K562 (cell line): ENCODE data around the gene NRP1. TPM values are rescaled to one million over a fixed set of nuclear protein-coding genes. Genes with fewer than 3 reads are reported as not detected.

ENCODE experiments used
- ATAC-seq: fragments of 200-7000 bp; cut with Tn5 transposase; 3 replicates; pipeline ENCODE4 v1.9.1; 2020; ENCODE audit warnings: moderate library complexity
- BruUV-seq: library from RNA; stranded (reverse); fragments of 400-500 nt; replicated peaks from 2 replicates; lab custom pipeline; 2021; lab: Mats Ljungman, UMichigan
- CTCF ChIA-PET: fragments of 300-600 bp; formaldehyde crosslinking; extraction: SDS; loops from one replicate; lab custom pipeline; 2021; ENCODE audit warnings: low intra/inter-chr PET ratio; lab: Yijun Ruan, JAX
- POLR2A ChIA-PET: fragments of 300-600, 350-650 bp; sonication (Branson Sonifier 250); formaldehyde crosslinking; extraction: SDS; loops from one replicate; lab custom pipeline; 2021; ENCODE audit warnings: antibody characterized with exemption, inconsistent platforms; lab: Yijun Ruan, JAX
- DNase-seq, 4 experiments: peaks; one replicate each; pipeline versions ENCODE4 v3.0.0 to v3.0.0-alpha.2; 2011 to 2018; ENCODE audit warnings: low spot score in 3 of 4, mixed read lengths in 3 of 4; ENCODE audit errors: extremely low read depth in 1 of 4
- FAIRE-seq: peaks from 2 replicates; lab custom pipeline; 2011; peaks lifted over from hg19 to GRCh38; lab: Jason Lieb, UNC
- H2AFZ ChIP-seq: 2 replicates; pipeline ENCODE4 v1.6.0; 2011; ENCODE audit warnings: low read depth, low read length, control low read depth, inconsistent platforms
- H3K27ac ChIP-seq: fragments of 200-600 bp; 3 replicates; pipeline ENCODE4 v1.8.0; 2011; ENCODE audit warnings: low read depth, mild to moderate bottlenecking, control low read depth, inconsistent platforms, low read length, moderate library complexity, mixed read lengths; ENCODE audit errors: extremely low read depth
- H3K27me3 ChIP-seq, 2 experiments: fragments of 300-600 bp in 1 of 2; 2 replicates in 1 of 2; 3 replicates in 1 of 2; pipeline versions ENCODE4 v1.6.0 to v1.8.0; 2011; ENCODE audit warnings: inconsistent platforms in 2 of 2, low read length in 2 of 2, mild to moderate bottlenecking in 1 of 2, mixed read lengths in 1 of 2, moderate library complexity in 1 of 2; ENCODE audit not compliant: control insufficient read depth in 2 of 2, insufficient read depth in 2 of 2
- H3K36me3 ChIP-seq: fragments of 300-600 bp; 3 replicates; pipeline ENCODE4 v1.8.0; 2011; ENCODE audit warnings: mild to moderate bottlenecking, low read length, inconsistent platforms; ENCODE audit not compliant: control insufficient read depth, insufficient read depth
- H3K4me1 ChIP-seq, 2 experiments: fragments of 200-600 bp in 1 of 2; replicated peaks in 1 of 2; 2 replicates in 1 of 2; 3 replicates in 1 of 2; pipeline versions ENCODE4 v1.5.1 to v1.8.0; 2011; ENCODE audit warnings: inconsistent platforms in 2 of 2, low read length in 2 of 2, mild to moderate bottlenecking in 1 of 2, mixed read lengths in 1 of 2, moderate library complexity in 1 of 2; ENCODE audit not compliant: control insufficient read depth in 2 of 2, insufficient read depth in 2 of 2
- H3K4me2 ChIP-seq: 2 replicates; pipeline ENCODE4 v1.6.1; 2011; ENCODE audit warnings: low read length, control low read depth, inconsistent platforms, mixed read lengths; ENCODE audit not compliant: insufficient read depth
- H3K4me3 ChIP-seq: fragments of 200-600 bp; sonication (generic), shearing (Covaris generic); 2 replicates; pipeline ENCODE4 v1.5.1; 2016; ENCODE audit warnings: control low read depth, inconsistent platforms
- H3K79me2 ChIP-seq: fragments of 200-600 bp; 3 replicates; pipeline ENCODE4 v1.8.0; 2011; ENCODE audit warnings: low read length, inconsistent platforms; ENCODE audit not compliant: control insufficient read depth, insufficient read depth
- H3K9ac ChIP-seq, 2 experiments: 2 replicates each; pipeline versions ENCODE4 v1.6.0 to v1.6.1; 2011; ENCODE audit warnings: low read depth in 2 of 2, low read length in 2 of 2, control low read depth in 1 of 2, inconsistent platforms in 1 of 2, mild to moderate bottlenecking in 1 of 2, mixed read lengths in 1 of 2; ENCODE audit not compliant: insufficient read depth in 1 of 2
- H3K9me1 ChIP-seq: one replicate; pipeline ENCODE4 v1.6.0; 2011; ENCODE audit warnings: inconsistent platforms, mild to moderate bottlenecking, low read length, moderate library complexity; ENCODE audit not compliant: control insufficient read depth, insufficient read depth
- H3K9me3 ChIP-seq: replicated peaks from 2 replicates; pipeline ENCODE4 v1.5.1; 2011; ENCODE audit warnings: low read depth, low read length, inconsistent platforms; ENCODE audit not compliant: control insufficient read depth, insufficient read depth
- H4K20me1 ChIP-seq: replicated peaks from 2 replicates; pipeline ENCODE4 v1.6.1; 2011; ENCODE audit warnings: low read length, inconsistent platforms, mixed read lengths; ENCODE audit not compliant: control insufficient read depth, insufficient read depth
- BCLAF1 ChIP-seq, 2 experiments: fragments of 450-650 bp in 1 of 2; IDR thresholded peaks; 2 replicates each; pipeline ENCODE4 v1.6.1; 2011 to 2017; ENCODE audit warnings: low read depth in 2 of 2, antibody characterized with exemption in 1 of 2, borderline replicate concordance in 1 of 2, low read length in 1 of 2, mild to moderate bottlenecking in 1 of 2, mixed read lengths in 1 of 2; ENCODE audit not compliant: control insufficient read depth in 1 of 2
- CLOCK ChIP-seq: fragments of 250-450 bp; sonication (Bioruptor Pico); IDR thresholded peaks from 2 replicates; pipeline ENCODE4 v1.4.0; 2020; ENCODE audit warnings: mild to moderate bottlenecking, moderate library complexity, borderline replicate concordance
- ETS2 ChIP-seq: IDR thresholded peaks from 2 replicates; pipeline ENCODE4 v1.6.1; 2016; ENCODE audit warnings: borderline replicate concordance, missing genetic modification characterization, mild to moderate bottlenecking, moderate library complexity, missing compliant biosample characterization; ENCODE audit not compliant: poor library complexity, severe bottlenecking
- EWSR1 ChIP-seq: fragments of 450-650 bp; IDR thresholded peaks from 2 replicates; pipeline ENCODE4 v1.6.1; 2018; ENCODE audit warnings: borderline replicate concordance, mild to moderate bottlenecking, low read depth, moderate library complexity; ENCODE audit not compliant: partially characterized antibody
- NFE2 ChIP-seq: IDR thresholded peaks from 2 replicates; pipeline ENCODE4 v1.6.1; 2014; ENCODE audit warnings: antibody characterized with exemption, low read depth
- TCF7 ChIP-seq: sonication (generic); IDR thresholded peaks from 2 replicates; pipeline ENCODE4 v1.6.1; 2016; ENCODE audit warnings: antibody characterized with exemption, borderline replicate concordance
- TFAM ChIP-seq: fragments of 250-450 bp; sonication (Bioruptor Pico); conservative IDR thresholded peaks from 2 replicates; pipeline ENCODE4 v1.5.0; 2021; ENCODE audit warnings: mild to moderate bottlenecking, moderate library complexity
- ZNF23 ChIP-seq: fragments of 250-450 bp; sonication (Bioruptor Pico); IDR thresholded peaks from 2 replicates; pipeline ENCODE4 v1.4.0; 2020; ENCODE audit warnings: mild to moderate bottlenecking
- ZNF583 ChIP-seq: fragments of 250-450 bp; sonication (Bioruptor Pico); IDR thresholded peaks from 2 replicates; pipeline ENCODE4 v1.4.0; 2020
- WGBS: fragments of 100-300 bp; shearing (Covaris generic); methylation state at CpG from one replicate; pipeline ENCODE4 v1.1.6; 2016; ENCODE audit warnings: low coverage, mixed read lengths; ENCODE audit not compliant: insufficient coverage; ENCODE audit errors: missing lambda C conversion rate; 5-methylcytosine and 5-hydroxymethylcytosine counted together
- in situ Hi-C: fragments of 300-500 bp; cut with MboI; formaldehyde crosslinking; loops from 4 replicates; pipeline ENCODE4 v1.15.0; 2018; ENCODE audit warnings: inconsistent platforms, mixed read lengths
- intact Hi-C: fragments of 100-400 bp; cut with micrococcal nuclease; formaldehyde crosslinking; loops from 2 replicates; pipeline ENCODE4 v1.14.2; 2022
- polyA plus RNA-seq, 8 experiments: library from polyadenylated mRNA; depleted of rRNA in 4 of 8; stranded (reverse) in 5 of 8; unstranded in 3 of 8; fragments of >200 nt; fragmentation: Nextera tagmentation in 2 of 8; fragmentation: Illumina TruSeq in 1 of 8; extraction: Ambion mirVana in 2 of 8; extraction: Trizol in 1 of 8; gene quantifications; 2 replicates each; pipeline versions ENCODE4 v1.2.1 to v1.2.3, GENCODE V29; 2011 to 2014; ENCODE audit warnings: inconsistent platforms in 1 of 8, missing spikeins in 1 of 8
- total RNA-seq, 7 experiments: library from RNA; depleted of rRNA in 6 of 7; stranded (reverse); fragments of >200 nt in 6 of 7; fragmentation: Illumina TruSeq in 2 of 7; extraction: Trizol in 2 of 7; gene quantifications; 2 replicates each; pipeline versions ENCODE4 v1.2.1 to v1.2.3, GENCODE V29; 2011 to 2021; ENCODE audit warnings: low replicate concordance in 1 of 7

NRP1 gene
- total and polyA plus RNA-seq, 9 of the 15 experiments (the other 6 are each of a cell fraction or from before 2014, with no cell fraction given), result 0.01 to 0.38 (median 0.04) TPM; not detected in 5

GRCh38 chr10:33371234-33371633 lies 36.8 kb upstream of the NRP1 start:
- in situ Hi-C loops (no loop called here), intact Hi-C loops (no loop called here)
- no peak overlapping the region for H2AFZ ChIP-seq
- no peak overlapping the region for H3K27ac ChIP-seq
- H3K36me3 ChIP-seq, result no peaks in the 10 kb centered on the region
- no TSS peak for BruUV-seq
- 0% methylated on average over 4 of the region's 4 CpGs for WGBS
- FAIRE-seq (no peak), ATAC-seq (no peak), DNase-seq (no peak)
- no peaks in the 10 kb centered on the region for H3K4me1 ChIP-seq
- no peaks in the 10 kb centered on the region for H3K27me3 ChIP-seq
- H3K9me3 ChIP-seq, result no peaks in the 10 kb centered on the region
- ChIA-PET CTCF (no interaction called here), POLR2A (interaction anchor here (0.7 kb wide), 1 partner anchor 37 kb away, joined by 3 read pairs; no protein-coding TSS in a partner anchor)
- H4K20me1 ChIP-seq, result no peaks in the 10 kb centered on the region
- no peaks in the 10 kb centered on the region for H3K9me1 ChIP-seq
- no peak for TF ChIP-seq BCLAF1 (IDR thresholded peaks at IDR 0.05; ENCODE audit: borderline replicate concordance in 1 of 2, control insufficient read depth in 1 of 2, low read depth in 2 of 2, low read length in 1 of 2)
- TF ChIP-seq ZNF23 (CRISPR knock-in tag), result no peak
- no peak for TF ChIP-seq EWSR1
- TF ChIP-seq TFAM, result no peak
- no peak for TF ChIP-seq TCF7
- TF ChIP-seq ZNF583 (CRISPR knock-in tag), result no peak
- no peak for TF ChIP-seq ETS2 (tag)
- no peak for TF ChIP-seq NFE2
- TF ChIP-seq CLOCK, result no peak
- H3K79me2 ChIP-seq, result no peaks in the 10 kb centered on the region
- no peak overlapping the region for H3K4me2 ChIP-seq
- H3K9ac ChIP-seq, result no peak overlapping the region
- no peak overlapping the region for H3K4me3 ChIP-seq
